Measurements from ENCODE around the gene IRAK2.

- TF ChIP-seq CTCF (conservative IDR thresholded peaks at IDR 0.05; ENCODE audit: low read length) (no peak), EZH2phosphoT487 (IDR thresholded peaks at IDR 0.05; ENCODE audit: borderline replicate concordance, low read depth, low read length) (no peak)
These were observed 121.4 kb downstream of the IRAK2 start for GRCh38 chr3:10286133-10286524.

All from OCI-LY7 (cell line).